HG02852 (cell line): ENCODE results near the gene CFAP100.

Experiments used
- ATAC-seq: cut with Tn5 transposase; IDR thresholded peaks from one replicate; pipeline ENCODE4 v1.9.1; 2021; ENCODE audit warnings: mild to moderate bottlenecking, moderate library complexity; ENCODE audit not compliant: unreplicated experiment

CFAP100 gene

GRCh38 chr3:126475413-126476114, 80.9 kb downstream of the CFAP100 start, which contains the start of gene ZXDC:
TSS of gene ZXDC (minus strand) at chr3:126475891. CDS start at chr3:126475865, 26 bp downstream.
- peak; percentile 73 for ATAC-seq

- ATAC-seq, result peak; percentile 21
These were observed 81.7 kb downstream of the CFAP100 start for GRCh38 chr3:126476166-126477060.

GRCh38 chr3:126477061-126477380, 82.3 kb downstream of the CFAP100 start:
- no peak for ATAC-seq

DNA sequence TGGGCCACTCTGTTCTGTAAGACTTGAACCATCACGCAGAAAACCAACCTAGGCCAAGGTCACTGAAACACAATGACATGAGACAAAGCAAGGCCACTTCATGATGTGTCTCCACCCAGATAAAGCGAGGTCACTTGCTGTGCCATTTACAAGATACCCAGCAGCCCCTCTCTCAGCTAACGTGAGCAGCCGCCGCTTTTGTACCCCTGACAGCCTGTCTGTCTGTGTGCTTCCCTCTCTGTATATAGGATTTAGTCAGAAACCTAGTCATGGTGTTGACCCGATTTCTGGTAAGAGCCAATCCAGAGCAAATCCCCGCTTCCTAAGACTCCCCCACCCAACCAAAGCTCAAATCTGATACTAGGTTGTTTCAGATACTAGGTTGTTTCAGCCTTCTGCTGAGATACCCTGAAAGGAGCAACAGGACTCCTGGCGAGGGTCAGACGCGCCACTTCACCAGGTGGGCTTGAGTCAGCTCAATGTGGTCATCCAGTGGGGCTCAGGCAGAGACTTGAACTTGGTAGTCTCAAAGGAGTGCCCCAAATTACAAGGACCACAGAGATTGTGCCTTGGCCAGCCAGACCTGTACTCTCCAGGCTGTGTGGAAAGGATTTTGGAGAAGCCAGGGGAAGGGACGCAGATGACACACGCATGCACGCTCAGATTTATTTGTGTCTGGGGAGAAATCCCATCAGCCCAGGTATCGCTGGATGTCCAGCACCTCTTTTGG, 84.0 kb downstream of the CFAP100 start:
- ATAC-seq, result no peak

DNA sequence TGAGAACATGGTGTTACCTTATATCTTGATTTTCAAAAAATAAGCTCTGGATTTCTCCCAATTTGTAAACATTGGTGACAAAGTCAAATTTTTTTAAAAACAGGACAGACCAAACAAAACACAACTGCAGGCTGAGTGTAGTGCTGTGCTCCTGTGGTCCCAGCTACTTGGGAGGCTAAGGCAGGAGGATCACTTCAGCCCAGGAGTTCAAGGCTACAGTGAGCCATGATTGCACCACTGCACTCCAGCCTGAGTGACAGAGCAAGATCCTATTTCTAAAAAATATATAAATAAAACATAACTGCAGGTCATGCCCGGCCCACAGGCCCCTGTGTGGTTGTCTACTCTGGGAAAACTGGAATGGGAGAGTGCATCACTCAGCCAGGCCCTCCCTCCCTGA, 84.9 kb downstream of the CFAP100 start:
- no peak for ATAC-seq

GRCh38 chr3:126480206-126480605, 85.5 kb downstream of the CFAP100 start:
- ATAC-seq, result no peak

DNA sequence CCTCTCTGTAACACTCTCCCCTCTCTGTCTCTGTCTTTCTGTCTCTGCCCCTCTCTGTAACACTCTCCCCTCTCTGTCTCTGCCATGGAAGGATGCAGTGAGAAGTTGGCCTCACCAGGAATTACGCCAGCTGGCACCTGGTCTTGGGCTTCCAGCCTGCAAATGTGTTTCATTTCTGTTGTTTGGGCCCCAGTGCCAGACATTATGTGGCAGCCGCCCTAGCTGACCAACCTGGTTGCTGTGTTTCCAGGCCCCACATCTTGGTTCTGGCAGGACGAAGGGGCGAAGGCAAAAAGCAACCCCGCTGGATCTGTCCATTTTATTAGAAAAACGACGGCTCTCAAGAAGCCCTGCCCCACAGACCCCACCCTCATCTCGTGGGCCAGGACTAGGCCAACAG, 86.2 kb downstream of the CFAP100 start:
- no peak for ATAC-seq

- ATAC-seq, result no peak
These were observed 87.2 kb downstream of the CFAP100 start for GRCh38 chr3:126481808-126482502.

GRCh38 chr3:126482503-126483255, 88.0 kb downstream of the CFAP100 start:
- no peak for ATAC-seq

DNA sequence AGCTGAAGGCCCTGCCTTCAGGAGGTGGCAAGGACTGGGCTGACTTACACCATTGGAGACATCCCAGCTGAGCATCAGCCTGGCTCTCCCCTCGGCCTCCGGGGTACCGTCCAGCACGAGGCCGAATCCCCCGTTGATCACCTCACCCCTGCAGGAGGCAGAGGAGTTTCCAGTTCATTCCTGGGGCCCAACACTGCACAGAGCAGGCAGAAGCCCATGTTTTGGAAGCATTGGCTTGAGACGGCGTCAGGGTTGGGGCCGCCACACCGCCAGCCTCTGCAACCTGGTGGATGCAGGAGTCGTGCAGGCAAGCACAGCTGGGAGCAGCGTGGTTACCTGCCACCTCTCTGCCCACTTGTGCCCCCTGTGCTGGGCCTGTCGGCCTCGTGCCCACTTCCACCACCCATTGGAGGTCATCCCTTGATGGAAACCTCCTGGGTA, 88.6 kb downstream of the CFAP100 start:
- ATAC-seq, result no peak

DNA sequence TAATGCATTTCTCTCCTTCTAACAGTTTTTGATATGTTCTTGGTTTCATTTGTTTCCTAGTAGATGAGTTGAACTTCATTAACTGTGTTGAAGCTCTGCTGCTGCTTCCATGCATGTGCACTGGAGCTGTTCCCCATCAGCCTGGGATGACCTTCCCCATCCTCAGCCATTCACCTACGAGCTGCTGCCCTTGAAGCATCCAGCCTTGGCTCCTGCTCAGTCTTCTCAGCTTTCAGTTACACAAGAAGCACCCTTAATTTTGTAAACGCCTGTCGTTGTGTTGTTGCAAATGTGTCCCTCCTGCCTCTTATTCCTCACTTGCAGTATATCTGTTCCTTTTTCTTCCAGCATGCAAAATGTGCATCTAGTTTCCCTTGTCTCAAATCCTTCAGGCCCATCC, 89.4 kb downstream of the CFAP100 start:
- ATAC-seq, result no peak

- ATAC-seq, result no peak
These were observed 90.0 kb downstream of the CFAP100 start for GRCh38 chr3:126484662-126485061.

GRCh38 chr3:126485176-126485897, 90.6 kb downstream of the CFAP100 start:
- no peak for ATAC-seq

GRCh38 chr3:126485956-126486355, 91.2 kb downstream of the CFAP100 start:
- no peak for ATAC-seq
